Renal cortical epithelial cell (primary cell): ENCODE measurements around the gene MALAT1. TPM values are rescaled to one million over a fixed set of nuclear protein-coding genes. Genes with fewer than 3 reads are reported as not detected.

Source experiments
- DNase-seq: peaks from one replicate; pipeline ENCODE4 v3.0.0-alpha.2; 2011; ENCODE audit warnings: low read depth
- total RNA-seq: library from RNA; depleted of rRNA; stranded (reverse); fragments of >200 nt; gene quantifications from 2 replicates; pipeline ENCODE4 v1.2.3, GENCODE V29; 2014

The MALAT1 gene
- total RNA-seq, 1 donor from 2014 or later: 12,764 TPM

DNA sequence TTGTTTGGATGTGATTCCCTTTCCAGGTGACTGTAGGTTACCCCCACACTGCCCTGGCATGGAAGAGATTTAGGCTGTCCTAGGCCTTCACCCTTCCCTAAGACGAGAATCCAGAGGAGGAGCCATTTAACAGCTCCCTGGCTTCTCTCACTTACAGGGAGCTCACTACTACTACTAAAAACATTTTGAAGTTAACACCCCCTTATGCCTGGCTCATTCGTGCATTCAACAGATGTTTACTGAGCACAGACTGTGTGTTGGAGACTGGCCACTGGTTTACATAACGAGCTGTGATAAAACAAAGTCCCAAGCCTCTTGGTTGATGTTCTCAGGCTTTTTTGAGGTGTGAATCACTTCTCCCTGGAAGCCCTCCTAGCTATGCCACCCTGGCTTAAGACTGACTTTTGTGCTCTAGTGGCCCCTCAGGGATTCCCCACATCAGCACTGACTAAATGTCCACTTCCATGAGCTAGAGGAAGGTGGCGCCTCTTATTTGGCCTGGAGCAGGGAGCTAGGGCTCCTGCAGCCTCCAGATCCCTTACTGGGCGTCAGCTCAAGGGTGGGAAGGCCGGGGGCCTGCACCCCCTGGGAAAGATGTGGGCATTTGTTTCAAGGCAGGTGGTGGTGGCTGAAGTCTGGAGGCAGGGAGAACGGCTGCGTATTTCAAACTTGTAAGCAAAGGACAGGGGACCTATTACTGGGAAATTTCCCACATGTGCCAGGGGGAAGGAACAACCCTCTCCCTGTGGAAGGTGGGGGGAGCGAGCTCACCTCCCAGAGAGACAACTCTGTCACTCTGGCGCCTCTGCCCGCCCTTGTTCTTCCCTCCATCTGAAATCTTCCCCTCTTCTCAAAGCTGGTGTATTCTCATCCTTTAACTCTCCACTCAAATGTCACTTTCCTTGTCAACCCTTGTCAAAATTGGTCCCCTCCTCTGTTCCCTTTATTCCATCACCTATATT is 19.4 kb upstream of the MALAT1 start:
- peak; percentile 94 for DNase-seq

DNA sequence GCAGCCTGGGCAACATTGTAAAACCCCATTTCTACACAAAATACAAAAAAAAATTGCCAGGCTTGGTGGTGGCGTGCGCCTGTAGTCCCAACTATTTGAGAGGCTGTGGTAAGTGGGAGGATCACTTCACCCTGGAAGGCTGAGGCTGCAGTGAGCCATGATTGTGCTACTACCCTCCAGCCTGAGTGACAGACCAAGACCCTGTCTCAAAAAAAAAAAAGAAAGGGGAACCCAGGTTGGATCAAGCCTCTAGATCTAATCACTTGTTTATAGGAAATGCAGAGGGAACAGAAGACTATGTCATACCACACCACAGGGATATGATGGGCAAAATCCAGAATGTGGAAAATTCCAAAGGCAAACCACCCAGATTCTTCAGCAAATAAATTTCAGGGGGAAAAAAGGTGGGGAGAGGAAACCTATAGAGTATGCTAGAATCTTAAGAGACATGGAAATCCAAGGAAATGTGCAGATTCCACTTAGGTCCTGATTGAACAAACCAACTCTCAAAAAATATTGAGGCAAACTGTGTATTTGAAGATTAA is 16.5 kb upstream of the MALAT1 start:
- peak; percentile 23 for DNase-seq

- DNase-seq: peak; percentile 38
Observed at GRCh38 chr11:65485920-65486219, 13.0 kb upstream of the MALAT1 start.

DNA sequence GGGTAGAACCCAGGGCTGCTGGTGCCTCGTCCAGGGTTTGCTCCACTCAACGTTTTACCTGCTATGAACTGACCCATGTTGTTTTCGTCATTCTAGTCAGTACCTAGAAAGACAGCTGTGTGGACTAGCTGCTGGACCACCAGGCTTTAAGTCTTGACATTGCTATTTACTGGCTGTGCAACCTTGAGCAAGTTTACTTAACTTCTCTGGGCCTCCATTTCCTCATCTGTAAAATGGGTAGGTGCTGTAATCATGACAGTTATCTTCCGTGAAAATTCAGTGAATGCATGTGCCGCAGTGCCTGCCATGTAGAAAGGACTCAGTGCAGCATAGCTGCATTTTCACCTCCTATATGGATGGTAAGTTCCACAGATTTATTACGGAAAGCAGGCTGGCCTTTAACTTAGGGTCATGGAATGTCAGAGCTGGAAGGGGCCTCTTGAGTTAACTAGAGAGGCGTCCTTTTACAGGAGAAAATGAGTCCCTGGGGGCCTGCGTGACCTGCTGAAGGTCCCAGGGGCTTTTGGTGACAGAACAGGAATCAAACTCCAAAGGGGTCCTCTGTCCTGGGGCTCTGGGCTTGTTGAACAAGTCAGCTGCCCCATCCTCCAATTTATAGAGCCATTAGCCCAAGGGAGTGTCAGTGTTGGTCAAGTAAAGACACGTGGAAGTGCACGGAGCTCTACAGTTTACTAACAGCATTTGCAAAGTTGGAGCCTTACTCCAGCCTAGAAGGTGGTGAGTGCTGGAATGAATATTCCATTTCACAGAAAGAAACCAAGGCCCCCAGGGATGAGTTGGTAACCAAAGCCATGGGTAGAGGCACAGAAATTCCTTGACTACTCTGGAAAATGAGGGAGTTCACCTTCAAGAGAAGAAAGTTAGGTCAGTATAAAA is 12.0 kb upstream of the MALAT1 start:
- no peak for DNase-seq

- peak; percentile 100 for DNase-seq
Observed at GRCh38 chr11:65487467-65488272, 11.2 kb upstream of the MALAT1 start.

DNA sequence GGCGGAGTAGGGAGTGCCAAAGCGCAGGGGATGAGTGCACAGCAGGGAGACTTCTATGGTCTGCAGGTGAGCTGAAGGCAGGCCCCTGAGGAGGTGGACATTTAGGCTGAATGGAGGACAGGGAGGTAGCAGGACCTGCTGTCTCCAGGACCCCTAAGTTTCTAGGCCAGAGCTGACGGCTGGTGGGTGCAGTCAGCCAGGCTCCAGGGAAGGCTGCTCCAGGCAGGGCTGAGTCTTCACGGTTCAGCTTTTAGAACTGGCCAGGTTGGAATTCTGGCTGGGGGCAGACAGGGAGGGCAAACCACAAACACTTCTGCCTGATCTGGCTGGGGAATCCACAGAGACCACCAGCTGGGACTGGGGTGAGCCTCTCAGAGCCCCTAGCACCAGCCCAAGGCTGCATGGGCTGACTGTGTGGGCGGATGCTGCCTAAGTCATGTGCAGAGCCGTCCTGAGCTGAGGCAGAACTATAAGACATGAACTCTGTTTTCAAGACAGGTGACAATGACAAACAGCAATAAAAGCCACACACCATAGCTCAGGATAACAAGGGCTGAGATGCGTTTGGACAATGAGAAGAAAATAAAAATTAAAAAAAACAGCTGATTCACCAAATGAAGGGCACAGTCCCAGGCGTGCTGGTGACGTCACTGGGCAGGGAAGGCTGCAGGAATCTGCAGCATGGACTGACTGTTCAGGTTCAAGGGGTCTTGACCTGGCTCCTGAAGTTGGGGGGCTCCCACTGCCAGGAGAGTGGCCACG is 10.4 kb upstream of the MALAT1 start:
- DNase-seq: peak; percentile 69

DNA sequence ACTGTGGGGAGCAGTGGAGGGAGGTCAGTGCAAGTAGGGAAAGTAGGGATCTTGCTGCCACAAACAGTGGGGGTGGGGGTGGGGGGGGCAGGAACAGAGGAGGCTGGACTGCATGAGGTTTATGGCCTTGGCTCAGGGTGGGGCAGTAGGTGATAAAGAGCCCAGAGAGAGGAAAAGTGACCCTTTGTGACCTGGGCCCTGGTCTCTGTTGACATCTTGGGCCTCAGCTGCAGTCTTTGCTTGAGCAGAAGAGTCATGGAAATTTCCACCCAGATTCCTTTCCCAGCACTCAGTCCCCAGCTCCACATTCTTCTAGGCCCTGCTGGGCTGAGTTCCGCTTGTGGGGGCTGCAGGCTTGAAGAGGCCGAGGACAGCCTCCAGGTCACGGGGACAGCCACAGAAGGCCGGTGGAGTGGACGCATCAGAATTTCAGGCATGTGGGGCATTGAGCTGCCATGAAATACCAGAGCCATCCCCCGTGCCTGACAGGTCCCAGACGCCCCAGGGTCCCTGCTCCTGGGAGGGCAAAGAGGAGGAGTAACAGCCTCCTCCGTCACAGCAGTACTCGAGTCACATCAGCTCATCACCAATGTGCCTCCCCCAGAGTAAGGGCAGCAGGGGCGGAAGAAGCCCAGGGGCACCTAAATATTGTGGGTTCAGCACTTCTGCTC is 9.7 kb upstream of the MALAT1 start:
- DNase-seq: peak; percentile 81

- peak; percentile 26 for DNase-seq
Observed at GRCh38 chr11:65489706-65490320, 9.0 kb upstream of the MALAT1 start.

DNA sequence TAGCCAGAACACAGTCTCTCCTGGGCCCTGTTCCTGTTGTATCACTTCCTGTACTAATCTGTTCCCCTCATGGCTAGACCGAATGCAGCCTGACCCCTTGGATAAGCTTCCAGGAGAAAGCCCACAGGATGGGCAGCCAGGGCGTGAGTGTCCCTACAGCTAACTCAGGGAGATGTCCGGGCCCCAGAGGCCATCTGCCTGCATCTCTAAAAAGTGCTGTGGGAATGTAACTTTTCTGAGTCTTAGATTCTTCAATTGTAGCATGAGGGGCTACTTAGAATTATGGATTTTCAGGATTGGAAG is 7.7 kb upstream of the MALAT1 start:
- no peak for DNase-seq

- DNase-seq: peak; percentile 93
Observed at GRCh38 chr11:65491614-65492386, 7.0 kb upstream of the MALAT1 start.

DNA sequence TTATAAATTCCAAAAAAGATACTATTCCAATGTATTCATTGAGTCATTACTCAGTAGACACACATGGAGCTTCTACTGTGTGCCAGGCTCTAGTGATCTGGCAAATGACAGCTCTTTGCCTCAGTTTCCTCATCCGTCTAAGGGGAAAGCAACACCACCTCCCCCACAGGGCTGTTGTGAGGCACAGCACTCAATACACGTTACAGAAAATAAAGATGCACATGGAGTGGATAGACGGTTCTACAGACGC is 6.5 kb upstream of the MALAT1 start:
- no peak for DNase-seq

- peak; percentile 83 for DNase-seq
Observed at GRCh38 chr11:65492637-65493366, 6.0 kb upstream of the MALAT1 start.

DNA sequence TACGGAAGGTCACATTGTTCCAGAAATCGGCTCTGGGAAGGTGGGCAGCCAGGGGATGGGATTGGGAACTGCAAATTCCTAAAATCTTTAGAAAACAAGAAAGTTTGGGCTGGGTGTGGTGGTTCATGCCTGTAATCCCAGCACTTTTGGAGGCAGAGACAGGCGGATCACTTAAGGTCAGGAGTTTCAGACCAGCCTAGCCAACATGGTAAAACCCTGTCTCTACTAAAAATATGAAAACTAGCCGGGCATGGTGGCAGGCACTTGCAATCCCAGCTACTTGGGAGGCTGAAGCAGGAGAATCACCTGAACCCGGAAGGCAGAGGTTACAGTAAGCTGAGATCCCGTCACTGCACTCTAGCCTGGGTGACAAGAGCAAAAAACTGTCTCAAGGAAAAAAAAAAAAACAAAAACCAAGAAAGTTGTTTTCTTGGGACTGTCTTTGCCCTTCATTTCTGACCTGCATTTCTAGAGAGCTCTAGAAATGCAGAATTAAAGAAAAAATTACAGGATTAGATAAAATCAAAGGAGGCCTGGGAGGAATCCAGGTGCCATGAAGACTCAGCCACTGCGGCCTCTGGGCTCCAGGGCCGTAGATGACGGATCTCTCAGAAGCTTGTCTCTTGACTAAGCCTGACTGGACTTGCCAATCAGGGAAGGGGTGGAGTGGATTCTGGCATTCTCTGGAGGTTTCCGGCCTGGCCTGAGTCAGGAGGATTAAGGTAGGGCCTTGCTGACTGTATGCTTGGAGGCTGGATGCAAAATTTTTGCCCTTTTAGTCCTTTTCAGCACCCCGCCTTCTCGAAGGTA is 5.3 kb upstream of the MALAT1 start:
- peak; percentile 95 for DNase-seq

DNA sequence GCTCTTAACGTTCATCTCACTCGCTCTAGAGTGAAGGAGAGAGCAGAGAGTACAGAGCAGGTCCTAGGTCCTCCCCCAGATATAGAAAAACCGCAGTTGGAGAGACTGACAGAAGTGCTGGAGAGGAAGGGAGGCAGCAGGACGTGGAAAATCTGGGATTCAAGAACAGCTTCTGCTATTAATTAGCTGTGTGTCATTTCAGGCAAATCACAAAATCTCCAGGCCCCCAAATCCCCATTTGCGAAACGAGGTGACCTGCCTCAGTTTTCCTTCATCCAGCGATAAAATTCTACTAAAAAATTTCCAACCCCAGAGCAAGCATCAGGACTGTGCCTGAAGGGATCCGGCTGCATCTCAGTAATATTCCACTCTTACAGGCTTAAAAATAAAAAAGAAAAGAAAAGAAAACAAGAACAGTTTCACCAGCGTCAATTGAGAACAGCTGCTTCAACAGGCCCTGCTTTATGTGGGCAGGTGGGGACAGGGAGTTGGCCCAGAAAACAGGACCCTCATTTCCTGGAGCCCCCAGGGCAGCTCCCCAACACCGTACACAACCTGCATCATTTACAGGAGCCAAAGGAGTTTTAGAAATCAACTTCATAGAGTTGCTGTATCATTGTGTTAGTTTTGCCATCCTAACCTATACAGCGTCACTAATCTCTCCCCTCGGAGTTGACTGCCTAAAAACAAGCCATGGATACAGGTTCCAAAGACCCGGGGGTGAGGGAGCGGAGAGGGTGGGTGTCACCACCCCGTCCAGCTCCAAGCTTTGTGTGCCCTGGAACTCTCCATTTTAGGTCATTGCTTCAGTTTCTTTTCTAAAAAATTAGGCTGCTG is 2.3 kb upstream of the MALAT1 start:
- peak; percentile 32 for DNase-seq

DNA sequence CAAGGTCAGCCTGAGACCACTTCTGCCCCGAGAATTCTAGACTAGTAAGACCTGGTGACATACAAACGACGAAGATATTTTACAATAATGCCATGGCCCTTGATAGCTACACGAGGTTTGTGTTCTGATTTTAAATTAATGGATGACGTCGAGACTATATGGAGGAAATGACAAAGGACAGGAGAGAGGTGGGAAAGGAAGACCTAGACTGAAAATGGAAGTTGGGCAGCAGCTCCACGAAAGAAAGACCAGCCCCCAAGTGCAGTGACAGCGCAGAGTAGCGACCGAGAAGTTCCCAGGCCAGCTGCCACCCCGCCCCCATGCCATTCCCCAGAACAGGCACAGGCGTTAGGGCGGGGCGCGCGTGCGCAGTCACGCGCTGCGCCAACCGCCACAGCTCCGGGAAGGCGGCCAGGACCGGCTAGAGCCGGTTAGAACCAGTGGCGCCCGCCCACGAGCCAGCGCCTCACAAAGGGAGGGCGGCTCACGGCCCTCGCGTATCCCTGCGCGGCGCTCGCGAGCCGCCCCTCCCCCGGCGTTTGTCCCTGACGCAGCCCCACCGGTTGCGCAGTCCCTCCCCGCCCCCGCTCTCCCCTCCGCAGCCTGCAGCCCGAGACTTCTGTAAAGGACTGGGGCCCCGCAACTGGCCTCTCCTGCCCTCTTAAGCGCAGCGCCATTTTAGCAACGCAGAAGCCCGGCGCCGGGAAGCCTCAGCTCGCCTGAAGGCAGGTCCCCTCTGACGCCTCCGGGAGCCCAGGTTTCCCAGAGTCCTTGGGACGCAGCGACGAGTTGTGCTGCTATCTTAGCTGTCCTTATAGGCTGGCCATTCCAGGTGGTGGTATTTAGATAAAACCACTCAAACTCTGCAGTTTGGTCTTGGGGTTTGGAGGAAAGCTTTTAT is 1.5 kb upstream of the MALAT1 start:
- DNase-seq: peak; percentile 86
